ENCODE measurements around the gene PDE4B. TPM values are rescaled to one million over a fixed set of nuclear protein-coding genes. Genes with fewer than 3 reads are reported as not detected.

PDE4B gene
- total and polyA plus RNA-seq, 10 of the 15 experiments (the other 5 are each of a cell fraction or from before 2014, with no cell fraction given) = 3.0 to 13.2 (median 5.7) TPM

DNA sequence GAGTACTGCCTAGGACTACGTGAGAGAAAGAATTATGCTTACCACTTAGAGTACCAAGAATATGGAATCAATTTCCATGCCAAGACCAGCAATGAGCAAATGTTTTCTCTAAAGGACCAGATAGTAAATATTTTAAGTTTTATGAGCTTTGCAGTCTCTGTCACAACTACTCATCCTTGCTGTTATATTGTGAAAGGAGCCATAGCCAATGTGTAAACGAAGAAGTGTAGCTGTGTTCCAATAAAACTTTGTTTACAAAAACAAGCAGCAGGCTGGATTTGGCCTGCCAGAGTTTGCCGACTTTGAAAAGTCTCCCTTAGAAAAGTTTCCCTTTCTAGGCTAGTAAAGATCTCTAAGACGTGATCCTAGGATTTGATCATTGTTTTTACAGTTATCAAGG lies 128.8 kb downstream of the PDE4B start (continued):
- TF ChIP-seq, protein P1, sequence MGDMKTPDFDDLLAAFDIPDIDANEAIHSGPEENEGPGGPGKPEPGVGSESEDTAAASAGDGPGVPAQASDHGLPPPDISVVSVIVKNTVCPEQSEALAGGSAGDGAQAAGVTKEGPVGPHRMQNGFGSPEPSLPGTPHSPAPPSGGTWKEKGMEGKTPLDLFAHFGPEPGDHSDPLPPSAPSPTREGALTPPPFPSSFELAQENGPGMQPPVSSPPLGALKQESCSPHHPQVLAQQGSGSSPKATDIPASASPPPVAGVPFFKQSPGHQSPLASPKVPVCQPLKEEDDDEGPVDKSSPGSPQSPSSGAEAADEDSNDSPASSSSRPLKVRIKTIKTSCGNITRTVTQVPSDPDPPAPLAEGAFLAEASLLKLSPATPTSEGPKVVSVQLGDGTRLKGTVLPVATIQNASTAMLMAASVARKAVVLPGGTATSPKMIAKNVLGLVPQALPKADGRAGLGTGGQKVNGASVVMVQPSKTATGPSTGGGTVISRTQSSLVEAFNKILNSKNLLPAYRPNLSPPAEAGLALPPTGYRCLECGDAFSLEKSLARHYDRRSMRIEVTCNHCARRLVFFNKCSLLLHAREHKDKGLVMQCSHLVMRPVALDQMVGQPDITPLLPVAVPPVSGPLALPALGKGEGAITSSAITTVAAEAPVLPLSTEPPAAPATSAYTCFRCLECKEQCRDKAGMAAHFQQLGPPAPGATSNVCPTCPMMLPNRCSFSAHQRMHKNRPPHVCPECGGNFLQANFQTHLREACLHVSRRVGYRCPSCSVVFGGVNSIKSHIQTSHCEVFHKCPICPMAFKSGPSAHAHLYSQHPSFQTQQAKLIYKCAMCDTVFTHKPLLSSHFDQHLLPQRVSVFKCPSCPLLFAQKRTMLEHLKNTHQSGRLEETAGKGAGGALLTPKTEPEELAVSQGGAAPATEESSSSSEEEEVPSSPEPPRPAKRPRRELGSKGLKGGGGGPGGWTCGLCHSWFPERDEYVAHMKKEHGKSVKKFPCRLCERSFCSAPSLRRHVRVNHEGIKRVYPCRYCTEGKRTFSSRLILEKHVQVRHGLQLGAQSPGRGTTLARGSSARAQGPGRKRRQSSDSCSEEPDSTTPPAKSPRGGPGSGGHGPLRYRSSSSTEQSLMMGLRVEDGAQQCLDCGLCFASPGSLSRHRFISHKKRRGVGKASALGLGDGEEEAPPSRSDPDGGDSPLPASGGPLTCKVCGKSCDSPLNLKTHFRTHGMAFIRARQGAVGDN (IDR thresholded peaks at IDR 0.05) = no peak

DNA sequence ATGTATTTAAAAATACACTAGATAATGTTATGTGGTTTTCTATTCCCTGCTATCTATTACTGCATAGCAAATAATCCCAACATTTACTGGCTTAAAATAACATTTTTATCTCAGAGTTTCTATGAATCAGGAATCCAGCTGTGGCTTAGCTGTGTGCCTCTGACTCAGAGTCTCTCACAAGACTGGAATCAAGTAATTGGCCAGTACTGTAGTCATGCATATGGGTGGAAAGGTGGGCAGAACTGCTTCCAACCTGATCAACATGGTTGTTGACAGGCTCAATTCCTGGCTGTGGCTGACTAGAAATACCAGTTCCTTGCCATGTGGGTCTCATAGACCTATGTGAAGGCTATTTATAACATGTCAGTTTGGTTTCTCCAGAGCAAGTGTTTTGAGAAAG lies 131.8 kb downstream of the PDE4B start:
- ChIA-PET POLR2A (no interaction called here), SMC1A (ENCODE audit: uncharacterized antibody, unreplicated experiment) (no interaction called here), RAD21 (ENCODE audit: unreplicated experiment) (no interaction called here), CTCF (no interaction called here)
- H4K20me1 ChIP-seq (ENCODE audit: control insufficient read depth, insufficient read depth) = no peaks in the 10 kb centered on the region
- in situ Hi-C loops (cut with MboI) = no loop called here
- H3K9ac ChIP-seq (ENCODE audit: control insufficient read depth, insufficient read depth, low read length) = no peak overlapping the region
- no peaks in the 10 kb centered on the region for H3K4me1 ChIP-seq (ENCODE audit: control insufficient read depth, insufficient read depth, low read length)
- H3K9me3 ChIP-seq (replicated peaks; ENCODE audit: control insufficient read depth, insufficient read depth, low read length) = no peaks in the 10 kb centered on the region
- DNase-seq (ENCODE audit: low read depth, low spot score) = no peak
- FAIRE-seq = no peak
- no peaks in the 10 kb centered on the region for H3K79me2 ChIP-seq (ENCODE audit: control insufficient read depth, insufficient read depth, low read length)
- ATAC-seq = no peak
- H3K27ac ChIP-seq (ENCODE audit: control insufficient read depth, insufficient read depth) = no peak overlapping the region
- no TSS peak for BruUV-seq (replicated peaks)
- no peaks in the 10 kb centered on the region for H3K27me3 ChIP-seq (replicated peaks in 1 of 2; ENCODE audit: control insufficient read depth in 2 of 2, insufficient read depth in 2 of 2, low read length in 1 of 2)
- no peak overlapping the region for H3K4me2 ChIP-seq (ENCODE audit: control insufficient read depth, insufficient read depth)
- no peak overlapping the region for H2AFZ ChIP-seq (ENCODE audit: control insufficient read depth, low read depth, low read length)
- intact Hi-C loops (cut with micrococcal nuclease; ENCODE audit: unreplicated experiment) = no loop called here
- H3K4me3 ChIP-seq = no peak overlapping the region
- H3K36me3 ChIP-seq (ENCODE audit: control insufficient read depth in 2 of 2, insufficient read depth in 2 of 2, low read length in 1 of 2) = no peaks in the 10 kb centered on the region
- no peak for TF ChIP-seq IKZF1 (conservative IDR thresholded peaks at IDR 0.05)
- no peak for TF ChIP-seq E4F1 (IDR thresholded peaks at IDR 0.05; ENCODE audit: borderline replicate concordance, partially characterized antibody)
- no peak for TF ChIP-seq DPF2 (IDR thresholded peaks at IDR 0.05)
- TF ChIP-seq LARP7 (IDR thresholded peaks at IDR 0.05) = no peak
- no peak for TF ChIP-seq SPI1 (IDR thresholded peaks at IDR 0.05; ENCODE audit: borderline replicate concordance, insufficient read depth, low read depth, low read length)
- TF ChIP-seq, protein P1 (IDR thresholded peaks at IDR 0.05) = no peak
- TF ChIP-seq EP300 (IDR thresholded peaks at IDR 0.05; ENCODE audit: borderline replicate concordance in 1 of 2, control insufficient read depth in 1 of 2, low read depth in 2 of 2, low read length in 2 of 2) = no peak
- no peak for TF ChIP-seq MYB (IDR thresholded peaks at IDR 0.05; ENCODE audit: borderline replicate concordance, low read depth, low read length)

Data from GM12878 (cell line).